ENCODE measurements around the gene LOXL1.
"Not testable (repeated sequence)": the region's sequence is repeated elsewhere in the genome, so short reads cannot be mapped to it uniquely, and the experiment has no call there.

Gene LOXL1

GRCh38 chr15:73952913-73953750, 26.9 kb downstream of the LOXL1 start:
- DNase-seq (ENCODE audit: low read depth), result no peak

- DNase-seq (ENCODE audit: low read depth), result no peak
Measured at GRCh38 chr15:73954188-73955145, 28.2 kb downstream of the LOXL1 start.

DNA sequence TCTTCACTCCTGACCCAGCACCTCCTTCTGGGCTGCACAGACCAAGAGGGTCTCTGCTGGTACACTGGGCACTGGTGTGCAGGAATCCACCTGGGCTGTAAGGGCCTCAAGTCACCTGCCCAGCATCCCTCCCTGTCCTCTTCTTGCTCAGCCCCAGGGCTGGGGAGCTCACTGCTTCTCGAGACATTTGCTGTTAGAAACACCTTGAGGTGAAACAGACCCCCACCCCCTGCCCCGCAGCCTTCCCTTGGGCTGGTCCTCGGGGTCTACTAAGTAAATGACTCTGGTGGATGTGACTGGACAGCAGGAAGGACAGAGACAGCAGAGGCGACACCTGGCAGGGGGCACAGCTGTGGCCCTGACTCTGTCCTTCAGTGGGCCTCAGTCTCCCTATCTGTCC, 29.1 kb downstream of the LOXL1 start:
- no peak for DNase-seq (ENCODE audit: low read depth)

DNA sequence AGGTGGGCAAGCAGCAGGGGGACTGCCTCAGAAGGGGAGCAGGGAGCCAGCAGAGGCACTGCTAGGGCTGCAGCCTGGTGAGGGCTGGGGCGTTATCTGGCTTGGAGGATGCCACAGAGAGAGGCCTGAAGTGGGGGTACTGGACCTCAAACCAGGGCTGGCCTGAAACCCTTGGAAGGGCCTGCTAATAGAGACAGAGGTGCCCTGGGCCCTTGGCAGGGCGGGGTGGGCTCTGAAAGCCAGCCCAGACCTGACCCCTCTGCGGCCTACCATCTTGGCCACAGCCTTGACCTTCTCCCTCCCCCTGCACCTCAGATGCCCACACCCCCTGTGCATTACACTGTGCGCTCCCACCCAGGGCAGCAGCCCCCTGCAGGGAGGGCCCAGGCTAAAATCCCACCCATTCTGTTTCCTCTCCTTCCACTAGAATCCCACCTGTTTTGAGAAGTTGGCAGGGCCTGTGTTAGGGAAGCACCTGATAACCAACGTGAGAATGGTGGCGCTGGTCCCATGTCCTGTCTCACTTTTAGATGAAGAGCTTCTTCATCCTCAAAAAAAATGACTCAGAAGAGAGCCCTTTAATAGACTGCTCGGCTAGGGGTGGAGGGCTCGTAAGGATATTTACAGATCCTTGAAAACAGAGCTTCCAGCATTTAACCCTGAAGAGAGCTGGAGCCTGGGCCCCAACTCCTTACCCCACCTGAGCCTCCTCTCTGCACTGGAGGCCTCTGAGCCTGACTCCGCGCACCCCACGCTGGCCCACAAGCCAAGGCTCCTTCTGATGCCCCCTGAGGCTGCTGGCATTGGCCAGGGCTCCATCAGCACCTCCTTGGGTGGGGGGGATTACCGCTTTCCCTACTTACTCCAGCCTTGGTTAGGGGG, 29.8 kb downstream of the LOXL1 start:
- DNase-seq (ENCODE audit: low read depth), result no peak

DNA sequence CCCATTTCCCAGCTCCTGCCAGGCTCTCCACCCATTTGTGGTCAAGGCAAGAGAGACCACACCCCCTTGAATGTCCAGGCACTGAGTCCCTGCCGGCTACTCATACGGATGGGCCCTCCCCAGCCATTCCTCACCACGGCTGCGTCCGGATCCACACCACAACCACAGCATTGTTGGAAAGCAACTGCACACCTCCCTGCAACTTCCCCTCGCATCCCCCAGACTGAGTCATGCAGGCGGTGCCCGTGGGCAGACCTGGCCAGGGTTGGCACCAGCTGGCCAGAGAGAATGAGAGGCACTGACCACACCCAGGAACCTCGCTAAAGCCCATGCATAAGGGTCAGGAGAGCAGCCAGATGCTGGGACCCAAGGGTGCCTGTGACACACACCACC, 30.5 kb downstream of the LOXL1 start:
- DNase-seq (ENCODE audit: low read depth), result no peak

DNA sequence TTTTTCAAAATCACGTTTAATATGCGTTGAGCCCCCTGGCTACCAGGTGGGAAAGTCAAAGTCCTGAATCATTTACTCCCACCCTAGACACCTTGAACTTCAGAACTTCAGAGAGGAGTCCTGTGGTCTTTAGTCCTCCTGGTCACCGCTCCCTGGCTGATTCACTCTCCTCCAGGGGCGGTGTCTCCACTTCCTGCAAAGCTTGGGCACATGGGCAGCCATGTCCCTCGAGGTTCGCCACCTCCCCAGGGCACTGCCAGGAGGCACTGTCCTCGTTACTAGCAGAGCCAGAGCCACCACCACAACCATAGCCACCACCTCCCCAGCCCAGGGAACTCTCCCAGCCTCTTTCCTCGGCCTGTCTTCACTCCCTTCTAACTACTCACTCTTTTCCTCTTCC, 31.0 kb downstream of the LOXL1 start:
- no peak for DNase-seq (ENCODE audit: low read depth)

DNA sequence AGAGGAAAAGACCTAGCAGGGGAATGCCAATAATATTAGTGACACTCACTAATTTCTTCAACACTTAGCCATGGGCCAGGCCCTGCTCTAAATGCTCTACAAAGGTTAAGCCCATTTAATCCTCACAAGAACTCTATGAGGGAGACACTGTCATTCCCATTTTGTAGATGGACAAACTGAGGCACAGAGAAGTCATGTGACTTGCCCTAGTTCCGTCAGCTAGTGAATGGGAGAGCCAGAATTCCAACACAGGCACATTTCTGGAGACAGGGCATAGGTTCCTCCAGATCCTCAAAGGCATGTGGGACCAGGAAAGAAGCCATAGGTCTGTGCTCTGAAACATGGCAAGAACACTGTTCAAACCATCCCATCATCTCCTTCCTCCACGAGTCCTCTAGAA, 31.5 kb downstream of the LOXL1 start:
- no peak for DNase-seq (ENCODE audit: low read depth)

DNA sequence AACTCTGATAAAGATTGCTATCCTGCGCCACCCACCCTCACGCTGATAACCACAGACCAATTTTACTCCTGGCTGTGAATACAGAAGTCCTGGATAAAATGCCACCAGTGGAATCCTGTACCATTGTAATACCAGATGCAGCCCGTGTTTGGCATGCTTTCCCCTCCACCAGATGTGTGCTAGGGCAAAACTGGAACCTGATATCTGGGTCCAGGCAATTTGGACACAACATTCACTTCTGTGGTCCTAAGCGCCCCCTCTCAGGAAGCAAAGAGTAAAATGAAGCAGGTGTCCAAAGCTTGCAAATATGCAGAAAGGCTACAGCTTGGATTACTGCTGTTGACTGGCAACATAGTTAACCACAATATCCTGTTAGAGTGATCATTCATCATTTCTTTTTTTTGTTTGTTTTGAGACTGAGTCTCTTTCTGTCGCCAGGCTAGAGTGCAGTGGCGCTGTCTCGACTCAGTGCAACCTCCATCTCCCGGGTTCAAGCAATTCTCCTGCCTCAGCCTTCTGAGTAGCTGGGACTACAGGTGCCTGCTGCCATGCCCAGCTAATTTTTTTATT, 32.8 kb downstream of the LOXL1 start:
- no peak for DNase-seq (ENCODE audit: low read depth)

GRCh38 chr15:73959801-73960200, 33.5 kb downstream of the LOXL1 start:
- no peak for DNase-seq (ENCODE audit: low read depth)

GRCh38 chr15:73960472-73961070, 34.3 kb downstream of the LOXL1 start:
- DNase-seq (ENCODE audit: low read depth), result not testable (repeated sequence)

- DNase-seq (ENCODE audit: low read depth), result no peak
Measured at GRCh38 chr15:73962433-73962832, 36.2 kb downstream of the LOXL1 start.

GRCh38 chr15:73964736-73965093, 38.5 kb downstream of the LOXL1 start:
- peak; percentile 79 for DNase-seq (ENCODE audit: low read depth)

DNA sequence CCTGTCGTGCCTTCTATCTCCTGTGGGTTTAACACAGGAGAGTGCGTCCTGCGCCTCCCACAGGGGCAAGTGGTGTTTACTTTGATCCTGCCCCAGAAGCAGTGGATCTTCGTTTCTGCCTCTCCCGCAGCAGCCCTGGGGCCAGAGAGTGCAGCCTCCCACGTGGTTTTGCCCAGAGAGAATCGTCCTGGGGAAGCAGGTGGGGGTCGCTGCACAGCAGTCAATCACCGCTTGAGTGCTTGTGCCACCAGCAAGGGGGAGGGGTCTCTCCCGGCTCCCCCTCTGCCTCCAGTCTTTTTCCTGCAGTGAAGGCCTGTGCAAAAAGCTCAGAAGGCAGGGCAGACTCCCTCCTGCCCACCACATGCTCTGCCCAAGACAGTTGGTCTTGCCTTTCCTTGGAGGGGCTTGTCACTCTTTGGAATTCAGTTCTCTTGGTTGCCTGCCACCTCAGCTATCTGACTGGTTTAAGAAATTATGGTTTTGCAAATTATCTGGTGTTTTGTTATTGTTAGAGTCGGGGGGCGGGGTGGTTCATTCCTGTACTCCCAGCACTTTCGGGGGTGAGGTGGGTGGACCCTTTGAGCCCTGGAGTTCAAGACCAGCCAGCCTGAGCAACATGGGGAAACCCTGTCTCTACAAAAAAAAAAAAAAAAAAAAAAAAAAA, 39.0 kb downstream of the LOXL1 start:
- DNase-seq (ENCODE audit: low read depth), result peak; percentile 33

DNA sequence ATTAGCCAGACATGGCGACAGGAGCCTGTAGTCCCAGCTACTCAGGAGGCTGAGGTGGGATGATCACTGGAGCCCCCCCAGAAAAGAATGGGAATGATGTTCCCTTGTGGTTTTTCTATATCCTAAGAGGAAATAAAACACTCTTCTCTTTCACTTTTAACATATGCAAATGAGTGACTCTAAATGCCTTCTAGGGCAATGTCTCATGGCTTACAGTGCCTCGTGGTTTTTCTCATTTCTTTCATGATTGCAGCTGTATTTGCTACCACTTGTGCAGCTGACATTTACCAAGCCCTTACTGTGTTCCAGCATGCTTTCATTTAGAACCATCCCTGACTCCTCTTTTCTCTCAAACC, 39.5 kb downstream of the LOXL1 start:
- no peak for DNase-seq (ENCODE audit: low read depth)

GRCh38 chr15:73968461-73968860, 42.2 kb downstream of the LOXL1 start:
- no peak for DNase-seq (ENCODE audit: low read depth)

DNA sequence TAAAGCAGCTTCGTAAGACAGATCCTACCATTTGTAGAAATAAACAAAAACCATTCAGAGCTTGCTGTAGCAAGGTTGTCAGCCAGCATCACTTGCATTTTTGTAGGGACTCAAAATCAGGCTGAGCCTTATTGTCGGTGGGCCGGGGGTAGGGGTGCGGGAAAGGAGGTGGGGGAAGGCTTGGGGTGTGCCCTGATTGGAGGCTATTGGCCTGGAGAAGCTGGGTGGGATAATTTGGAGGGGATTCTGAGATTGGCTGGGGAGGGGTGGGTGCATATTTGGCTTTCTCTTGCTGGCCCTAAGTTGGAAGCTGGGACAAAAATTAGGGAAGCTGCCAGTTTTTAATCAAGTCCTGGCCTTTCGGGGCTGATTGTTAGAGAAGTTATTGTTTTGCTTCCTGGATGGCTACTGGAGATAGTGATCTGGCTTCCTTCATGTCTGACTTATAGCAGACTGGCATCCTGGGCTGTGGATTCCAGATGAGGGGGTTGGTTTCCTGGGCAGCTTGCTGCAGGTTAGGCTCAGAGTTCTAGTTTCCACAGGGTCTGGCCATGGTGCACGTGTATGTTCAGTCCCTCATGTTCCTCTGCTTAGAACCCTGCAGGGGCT, 43.0 kb downstream of the LOXL1 start:
- DNase-seq (ENCODE audit: low read depth), result no peak

- peak; percentile 66 for DNase-seq (ENCODE audit: low read depth)
Measured at GRCh38 chr15:73972984-73973682, 46.9 kb downstream of the LOXL1 start.

DNA sequence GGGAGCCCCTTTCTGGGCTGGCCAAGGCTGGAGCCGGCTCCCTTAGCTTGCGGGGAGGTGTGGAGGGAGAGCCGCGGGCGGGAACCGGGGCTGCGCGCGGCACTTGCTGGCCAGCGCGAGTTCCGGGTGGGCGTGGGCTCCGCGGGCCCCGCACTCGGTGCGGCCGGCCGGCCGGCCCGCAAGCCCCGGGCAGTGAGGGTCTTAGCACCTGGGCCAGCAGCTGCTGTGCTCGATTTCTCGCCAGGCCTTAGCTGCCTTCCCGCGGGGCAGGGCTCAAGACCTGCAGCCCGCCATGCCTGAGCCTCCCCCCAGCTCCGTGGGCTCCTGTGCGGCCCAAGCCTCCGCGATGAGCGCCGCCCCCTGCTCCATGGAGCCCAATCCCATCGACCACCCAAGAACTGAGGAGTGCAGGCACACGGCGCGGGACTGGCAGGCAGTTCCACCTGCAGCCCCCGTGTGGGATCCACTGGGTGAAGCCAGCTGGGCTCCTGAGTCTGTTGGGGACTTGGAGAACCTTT, 47.5 kb downstream of the LOXL1 start:
- not testable (repeated sequence) for DNase-seq (ENCODE audit: low read depth)

GRCh38 chr15:73975440-73976125, 49.3 kb downstream of the LOXL1 start:
- DNase-seq (ENCODE audit: low read depth), result not testable (repeated sequence)

Data from stimulated activated CD8-positive, alpha-beta memory T cell treated with anti-CD3 and anti-CD28 coated beads, Interleukin-7, amount 100 ng/mL, for 24 hours (primary cell).